Loucy (cell line): ENCODE measurements around the gene FDX2.

Experiments used
- CTCF ChIP-seq: fragments of 200-600 bp; sonication (generic); conservative IDR thresholded peaks from 2 replicates; pipeline ENCODE4 v1.5.1; 2014; ENCODE audit warnings: mild to moderate bottlenecking, antibody characterized with exemption, low read length
- EZH2phosphoT487 ChIP-seq: fragments of 200-600 bp; IDR thresholded peaks from 2 replicates; pipeline ENCODE4 v1.6.1; 2018; ENCODE audit warnings: antibody characterized with exemption, mild to moderate bottlenecking, moderate library complexity, borderline replicate concordance

DNA sequence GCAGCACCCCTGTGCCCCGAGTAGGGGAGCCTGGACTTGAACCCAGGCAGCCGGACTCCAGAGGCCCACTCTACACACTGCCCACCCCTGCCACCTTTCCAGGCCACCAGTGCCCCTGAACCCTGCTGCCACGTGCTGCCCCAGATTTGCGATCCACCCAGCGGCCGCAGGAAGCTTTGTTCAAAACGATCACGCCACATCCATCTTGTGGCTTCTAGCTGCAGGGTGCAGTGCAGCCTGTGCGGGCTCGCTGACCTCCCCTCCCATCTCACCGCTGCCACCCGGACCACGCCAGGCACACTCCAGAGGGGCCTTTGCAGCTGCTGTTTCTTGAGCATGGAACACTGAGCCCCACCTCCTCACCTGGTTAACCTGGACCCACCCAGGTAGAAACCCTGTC lies 13.7 kb upstream of the FDX2 start:
- TF ChIP-seq CTCF (no peak), EZH2phosphoT487 (no peak)
